HS-5 (cell line): Measurements from ENCODE around the gene PIK3CA.
"Not testable (repeated sequence)": the region's sequence is repeated elsewhere in the genome, so short reads cannot be mapped to it uniquely, and the experiment has no call there.

Experiments used
- DNase-seq: peaks from one replicate; pipeline ENCODE4 v3.0.0-alpha.2; 2012; ENCODE audit warnings: low read depth

PIK3CA gene

DNA sequence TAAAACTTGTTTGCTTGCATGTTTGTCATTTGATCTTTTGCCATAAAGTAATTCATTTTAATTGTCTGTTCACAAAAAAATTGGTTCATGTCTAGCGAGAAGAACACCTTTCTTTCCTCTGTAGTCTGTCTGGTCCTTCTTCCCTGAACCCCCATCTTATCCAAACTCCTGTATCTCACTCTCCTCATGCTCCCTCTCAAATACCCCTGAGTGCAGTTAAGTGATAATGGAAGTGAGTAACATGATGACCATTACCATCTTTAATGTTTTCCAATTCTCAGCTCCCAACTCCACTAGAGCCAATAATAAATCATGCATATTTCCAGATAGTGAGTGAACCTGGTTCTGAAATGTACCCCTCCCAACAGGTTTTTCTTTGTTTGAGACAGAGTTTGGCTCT is 116.9 kb downstream of the PIK3CA start:
- DNase-seq = no peak

DNA sequence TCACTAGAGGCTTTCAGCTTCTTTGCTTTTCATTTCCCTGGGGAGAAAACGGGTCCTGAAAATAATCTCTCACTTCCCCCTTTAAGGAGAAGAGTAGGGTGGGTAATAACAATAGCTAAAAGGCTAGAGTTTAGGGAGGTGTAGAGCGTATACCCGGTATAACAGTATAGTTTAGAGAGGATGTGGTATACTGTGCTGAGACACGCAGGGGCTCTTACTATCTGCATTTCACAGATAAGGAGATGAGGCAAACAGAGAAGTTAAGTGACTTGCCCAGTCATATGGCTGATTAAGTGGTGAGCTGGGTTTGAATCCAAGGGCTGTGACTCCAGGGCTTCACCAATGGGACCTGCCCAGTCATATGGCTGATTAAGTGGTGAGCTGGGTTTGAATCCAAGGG is 117.7 kb downstream of the PIK3CA start:
- DNase-seq = no peak

DNA sequence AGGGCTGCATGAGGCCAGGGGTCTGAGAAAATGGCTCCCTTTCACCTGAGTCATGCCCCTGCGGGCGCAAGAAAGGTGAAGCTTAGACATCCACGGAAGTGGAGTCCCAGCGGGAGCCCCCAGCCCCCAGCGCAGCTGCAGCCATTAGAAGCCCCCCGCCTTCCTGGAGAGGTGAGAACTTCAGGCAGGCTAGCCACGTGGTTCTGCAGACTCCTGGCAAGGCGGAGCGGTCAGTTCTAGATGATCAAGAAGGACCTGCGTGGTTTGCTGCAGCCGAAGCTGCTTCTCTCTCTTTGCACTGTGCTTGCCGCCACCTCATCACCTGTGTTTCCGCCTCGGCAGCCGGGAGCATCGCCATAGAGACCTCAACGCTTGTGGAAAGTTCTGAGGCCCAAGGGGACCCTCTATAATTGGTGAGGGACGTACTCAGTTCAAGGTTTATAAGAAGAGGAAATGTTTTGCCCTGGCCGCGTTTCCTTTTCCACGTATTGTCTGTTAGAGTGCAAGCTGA is 118.6 kb downstream of the PIK3CA start:
- DNase-seq = no peak

DNA sequence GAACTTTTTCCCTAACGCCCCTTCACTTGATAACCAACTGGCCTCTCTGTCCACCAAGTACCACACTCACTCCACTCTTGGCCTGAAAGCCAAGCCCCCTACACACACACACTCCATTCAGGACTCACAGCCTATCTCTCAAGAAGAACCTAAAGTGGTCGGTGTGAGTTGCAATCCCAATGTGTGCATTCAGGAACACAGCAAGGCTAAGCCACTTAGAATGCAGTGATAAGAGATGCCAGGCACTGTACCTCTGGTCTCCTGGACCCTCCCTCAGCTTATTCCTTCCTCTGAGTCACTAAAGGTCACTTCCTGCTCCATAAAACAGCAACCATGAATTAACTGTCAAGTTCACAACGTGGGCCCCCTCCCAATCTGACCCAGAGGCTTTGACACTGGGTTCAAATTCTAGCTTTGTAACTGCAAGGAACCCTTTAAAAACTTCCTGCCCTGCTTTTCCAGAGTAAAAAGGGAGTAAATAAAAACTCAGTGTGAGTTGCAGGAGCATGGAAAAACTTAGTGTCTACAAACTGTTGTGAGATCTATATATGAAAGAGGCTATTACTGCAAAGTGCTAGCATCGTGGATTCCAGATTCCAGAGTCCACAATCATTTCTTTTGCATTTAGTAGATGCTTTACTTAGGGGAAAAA is 120.4 kb downstream of the PIK3CA start:
- DNase-seq = no peak

DNA sequence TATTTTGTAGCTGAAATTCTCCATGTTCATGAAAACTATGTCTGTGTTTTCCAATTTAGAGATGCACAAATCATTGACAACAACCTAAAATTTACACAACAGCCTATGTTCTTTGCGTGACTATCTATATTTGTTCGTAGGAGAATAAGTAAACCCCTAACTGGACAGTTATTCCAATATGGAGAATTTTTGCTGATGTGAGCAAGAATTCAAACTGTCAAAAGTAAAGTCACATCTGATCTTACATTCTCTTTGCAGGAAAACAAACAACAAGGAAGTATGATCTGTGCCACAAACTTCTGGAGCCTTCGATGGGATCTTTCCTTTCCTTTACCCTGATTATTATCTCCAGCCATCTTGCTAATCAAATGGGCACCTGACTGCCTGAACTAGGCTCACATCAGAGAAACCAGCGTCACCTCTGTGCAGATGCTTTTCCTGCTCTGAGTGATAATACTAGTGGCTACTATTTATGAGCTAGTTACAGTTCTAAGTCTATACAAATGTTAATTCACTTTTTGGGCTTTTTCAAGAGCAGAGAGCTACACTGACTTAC is 121.1 kb downstream of the PIK3CA start:
- DNase-seq = no peak

DNA sequence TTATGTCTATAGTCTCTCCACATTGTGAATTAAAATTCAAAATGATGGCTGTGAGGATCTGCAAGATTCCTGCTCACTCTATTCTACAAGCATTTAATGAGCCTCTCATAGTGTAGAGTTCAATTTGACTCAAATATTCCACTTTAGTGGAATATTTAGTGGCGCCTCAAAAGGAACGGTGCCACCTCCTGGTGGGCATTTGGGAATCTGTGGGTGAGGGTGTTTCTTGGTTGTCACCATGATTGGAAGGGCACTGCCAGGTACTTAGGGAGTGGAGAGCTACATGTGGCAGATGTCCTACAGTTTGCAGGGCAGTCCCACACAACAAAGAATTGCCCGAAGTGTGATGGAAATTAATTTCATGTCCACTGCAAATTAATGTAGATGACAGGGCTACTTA is 124.2 kb downstream of the PIK3CA start:
- DNase-seq = no peak

DNA sequence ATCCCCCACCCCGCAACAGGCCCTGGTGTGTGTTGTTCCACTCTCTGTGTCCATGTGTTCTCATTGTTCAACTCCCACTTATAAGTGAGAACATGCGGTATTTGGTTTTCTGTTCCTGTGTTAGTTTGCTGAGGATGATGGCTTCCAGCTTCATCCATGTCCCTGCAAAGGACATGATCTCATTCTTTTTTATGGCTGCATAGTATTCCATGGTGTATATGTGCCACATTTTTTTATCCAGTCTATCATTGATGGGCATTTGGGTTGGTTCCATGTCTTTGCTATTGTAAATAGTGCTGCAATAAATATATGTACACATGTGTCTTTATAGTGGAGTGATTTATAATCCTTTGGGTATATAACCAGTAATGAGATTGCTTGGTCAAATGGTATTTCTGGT is 126.3 kb downstream of the PIK3CA start:
- DNase-seq = not testable (repeated sequence)

DNA sequence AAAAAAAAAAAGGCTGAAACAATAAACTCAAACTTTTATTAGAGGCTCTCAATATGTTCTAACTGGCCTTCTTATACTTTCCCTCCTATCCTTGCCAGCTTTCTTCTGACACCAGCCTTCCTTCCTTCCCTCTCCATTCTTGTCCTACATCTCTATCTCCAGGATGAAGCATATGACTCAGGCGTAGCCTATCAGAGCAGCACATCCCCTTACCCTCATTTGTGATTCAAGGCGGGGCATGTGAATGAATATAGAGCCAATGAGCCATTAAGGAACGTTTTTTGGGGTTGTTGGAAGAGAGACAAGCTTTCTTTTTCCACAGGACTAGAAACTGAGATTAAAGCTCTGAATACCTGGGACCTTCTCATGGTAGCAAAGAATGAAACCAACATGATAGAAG is 127.8 kb downstream of the PIK3CA start:
- DNase-seq = no peak

DNA sequence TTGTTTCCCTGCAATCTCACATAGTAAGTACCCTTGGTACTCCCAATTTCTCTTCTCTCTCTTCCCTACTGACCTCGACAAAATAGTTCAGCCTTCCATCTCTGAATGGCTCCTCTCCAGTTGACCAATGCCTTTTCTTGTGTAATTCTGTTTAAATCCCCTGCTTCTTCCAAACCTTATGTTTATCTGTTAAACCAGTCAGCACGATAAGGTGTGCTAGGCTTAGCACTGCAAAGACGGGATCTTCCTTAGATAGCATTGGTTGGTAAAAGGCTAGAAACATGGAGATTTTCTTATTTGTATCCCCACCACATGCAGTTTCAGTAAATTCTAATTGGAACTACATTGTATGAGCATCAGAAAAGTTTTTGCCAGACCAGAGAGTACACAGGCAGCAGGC is 128.6 kb downstream of the PIK3CA start:
- no peak for DNase-seq

DNA sequence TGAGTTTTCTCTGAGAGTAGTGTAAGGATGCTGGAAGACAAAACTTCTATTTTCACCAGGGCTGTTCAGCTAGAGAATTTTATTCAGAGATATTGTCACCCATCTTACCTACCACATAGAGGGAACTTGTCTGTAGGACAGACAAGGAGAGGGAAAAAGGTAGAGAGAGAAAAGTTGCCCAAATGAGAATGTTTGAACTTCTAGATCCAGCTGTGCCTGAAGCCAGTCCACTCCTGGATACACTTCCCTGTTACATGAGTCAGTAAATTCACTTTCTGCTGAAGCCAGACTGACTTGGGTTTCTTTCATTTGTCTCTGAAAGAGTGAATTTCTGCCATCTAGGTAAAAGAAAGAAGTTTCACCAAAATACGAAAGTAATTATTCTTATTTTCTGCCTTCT is 130.0 kb downstream of the PIK3CA start:
- DNase-seq = no peak

DNA sequence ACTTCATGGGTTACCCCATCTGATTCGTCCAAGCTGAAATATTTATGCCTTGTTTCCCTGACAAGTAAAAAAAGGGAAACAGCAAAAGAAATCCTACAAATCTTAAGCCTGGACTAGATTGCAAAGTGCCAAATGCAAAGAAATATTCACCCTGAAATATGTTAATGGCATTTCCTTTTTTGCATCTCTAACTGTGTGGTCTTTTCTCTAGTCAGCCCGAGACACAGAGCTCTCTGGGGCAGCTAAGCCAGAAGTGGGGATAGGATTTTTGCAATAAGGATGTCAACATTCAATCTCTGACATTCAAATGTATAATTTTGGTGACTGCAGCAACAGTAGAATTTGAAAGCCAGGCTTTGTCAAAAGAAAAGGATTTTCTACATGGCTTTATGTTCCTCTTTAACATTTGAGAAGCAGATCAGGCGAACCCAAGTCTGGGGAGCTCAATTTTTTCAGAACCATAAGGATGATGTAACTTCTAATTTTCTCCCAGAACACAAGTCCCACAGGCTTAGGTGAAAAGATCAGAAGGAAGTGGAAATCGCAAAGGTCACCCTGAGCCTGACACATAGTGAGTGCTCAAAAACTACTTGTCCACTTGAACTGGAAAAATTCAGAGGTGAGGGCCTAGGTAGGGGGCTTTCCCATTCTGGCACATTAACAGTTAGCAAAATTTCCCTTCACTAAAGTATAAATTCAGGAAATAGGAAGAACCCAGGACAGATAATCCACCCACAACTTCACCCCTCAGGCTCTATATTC is 131.0 kb downstream of the PIK3CA start:
- DNase-seq = no peak

DNA sequence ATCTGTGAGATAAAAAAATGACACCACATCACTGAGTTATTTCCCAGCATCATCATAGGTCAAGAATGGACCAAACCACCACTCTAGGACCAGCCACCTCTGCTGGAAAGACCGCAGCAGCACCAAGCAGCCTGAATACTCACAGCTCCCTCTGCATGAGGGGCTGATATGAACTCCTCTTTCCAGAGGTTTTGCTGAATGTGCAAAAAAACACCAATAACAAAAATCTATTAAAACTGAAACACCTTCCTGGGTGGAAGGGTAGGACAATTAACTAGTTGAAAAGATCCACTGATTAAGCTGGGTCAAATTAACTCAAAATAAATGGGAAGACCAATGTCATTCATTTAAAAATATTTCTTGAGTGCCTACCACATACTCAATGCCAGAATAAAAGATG is 131.7 kb downstream of the PIK3CA start:
- no peak for DNase-seq

DNA sequence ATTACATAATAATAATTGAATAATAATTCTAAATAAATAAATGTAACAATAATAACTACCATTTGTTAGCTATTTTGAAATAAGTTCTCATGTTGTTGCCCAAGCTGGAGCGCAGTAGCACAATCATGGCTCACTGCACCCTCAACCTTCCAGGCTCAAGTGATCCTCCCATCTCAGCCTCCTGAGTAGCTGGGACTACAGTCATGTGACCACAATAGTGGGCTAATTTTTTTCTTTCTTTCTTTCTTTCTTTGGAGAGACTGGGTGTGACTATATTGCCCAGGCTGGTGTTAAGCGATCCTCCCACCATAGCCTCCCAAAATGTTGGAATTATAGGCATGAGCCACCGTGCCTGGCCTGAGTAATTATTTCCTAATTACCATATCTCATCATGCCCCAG is 133.7 kb downstream of the PIK3CA start:
- no peak for DNase-seq

DNA sequence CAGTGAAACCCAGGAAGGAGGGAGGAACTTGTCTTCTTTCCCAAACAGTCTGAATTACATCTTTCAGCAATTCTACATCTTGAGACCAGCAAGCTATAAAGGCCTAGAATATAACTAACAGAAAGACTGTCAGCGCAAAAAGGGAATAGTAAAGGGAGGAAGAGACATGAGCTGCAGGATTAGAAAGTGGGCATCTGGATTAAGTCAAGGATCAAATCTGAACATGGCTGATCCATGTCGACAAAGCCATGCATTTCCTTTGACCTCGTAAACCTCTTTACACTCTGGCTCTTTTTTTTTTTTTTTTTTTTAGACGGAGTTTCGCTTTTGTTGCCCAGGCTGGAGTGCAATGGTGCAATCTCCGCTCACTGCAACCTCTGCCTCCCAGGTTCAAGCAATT is 138.2 kb downstream of the PIK3CA start:
- DNase-seq = no peak

DNA sequence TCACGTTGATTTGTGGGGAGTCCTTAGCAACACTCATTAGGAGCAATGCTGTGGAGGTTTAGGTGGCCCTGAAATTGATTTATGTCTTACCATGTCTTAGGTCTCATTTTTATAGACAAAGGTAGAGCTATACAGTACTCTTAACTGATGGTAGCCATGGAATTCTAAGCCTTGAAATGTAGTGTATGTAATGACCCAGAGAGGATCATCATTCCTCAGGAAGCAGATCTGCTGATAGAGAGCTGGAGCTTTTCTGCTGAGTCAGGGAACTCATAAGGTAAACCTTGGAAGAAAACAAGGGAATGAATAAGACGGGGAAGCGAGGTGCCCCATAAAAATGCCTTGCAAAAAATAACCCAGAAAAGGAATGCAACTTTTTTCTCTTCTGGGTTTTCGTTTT is 140.7 kb downstream of the PIK3CA start:
- DNase-seq = no peak

DNA sequence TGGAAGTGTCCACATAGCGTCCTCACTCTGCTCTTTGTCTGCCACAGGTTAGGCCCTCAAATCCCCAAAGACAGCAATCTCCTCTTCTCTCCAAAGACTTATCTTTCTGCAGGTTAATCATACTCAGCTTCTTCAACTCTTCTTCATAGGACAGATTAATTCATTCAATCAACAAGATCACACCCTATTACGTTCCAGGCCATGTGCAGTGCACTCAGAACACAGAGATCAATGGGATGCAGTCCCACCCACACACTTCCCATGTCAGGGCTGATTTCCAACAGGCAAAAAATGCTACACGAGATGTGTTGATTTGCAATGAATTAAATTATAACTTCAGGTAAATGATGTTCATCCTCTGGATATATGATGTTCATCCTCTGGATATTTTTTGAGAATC is 141.1 kb downstream of the PIK3CA start:
- DNase-seq = no peak
